H9 (cell line): Measurements from ENCODE around the gene ZNF267. TPM values are rescaled to one million over a fixed set of nuclear protein-coding genes. Genes with fewer than 3 reads are reported as not detected.

Experiments used
- DNase-seq: peaks from one replicate; pipeline ENCODE4 v3.0.0-alpha.2; 2017
- H2AFZ ChIP-seq: one replicate; pipeline ENCODE4 v1.6.1; 2013; ENCODE audit warnings: mild to moderate bottlenecking, low read length, control low read depth, moderate library complexity
- H2AK5ac ChIP-seq: 2 replicates; pipeline ENCODE4 v1.6.1; 2013; ENCODE audit warnings: low read length, control low read depth, mixed read lengths; ENCODE audit not compliant: insufficient read length
- H2BK120ac ChIP-seq: one replicate; pipeline ENCODE4 v1.6.1; 2013; ENCODE audit warnings: low read depth, mild to moderate bottlenecking, low read length, control low read depth, inconsistent platforms; ENCODE audit not compliant: poor library complexity, severe bottlenecking
- H2BK12ac ChIP-seq: 2 replicates; pipeline ENCODE4 v1.6.1; 2013; ENCODE audit warnings: low read length, control low read depth, mixed read lengths, low read depth; ENCODE audit not compliant: insufficient read length
- H2BK15ac ChIP-seq: 2 replicates; pipeline ENCODE4 v1.6.1; 2013; ENCODE audit warnings: low read depth, low read length, control low read depth
- H2BK20ac ChIP-seq: one replicate; pipeline ENCODE4 v1.6.1; 2013; ENCODE audit warnings: low read depth, mild to moderate bottlenecking, low read length, control low read depth, inconsistent platforms; ENCODE audit not compliant: poor library complexity, severe bottlenecking
- H2BK5ac ChIP-seq: 2 replicates; pipeline ENCODE4 v1.6.1; 2013; ENCODE audit warnings: low read length, control low read depth, mixed read lengths; ENCODE audit not compliant: insufficient read length
- H3K14ac ChIP-seq: 2 replicates; pipeline ENCODE4 v1.6.1; 2013; ENCODE audit warnings: low read length, control low read depth; ENCODE audit not compliant: insufficient read depth
- H3K18ac ChIP-seq: 2 replicates; pipeline ENCODE4 v1.6.1; 2013; ENCODE audit warnings: low read depth, mild to moderate bottlenecking, mixed read lengths, low read length, control low read depth; ENCODE audit not compliant: insufficient read length
- H3K23ac ChIP-seq: 2 replicates; pipeline ENCODE4 v1.6.1; 2013; ENCODE audit warnings: low read length, control low read depth, mixed read lengths, low read depth; ENCODE audit not compliant: insufficient read length
- H3K23me2 ChIP-seq: 2 replicates; pipeline ENCODE4 v1.6.1; 2013; ENCODE audit warnings: low read depth, mild to moderate bottlenecking, mixed read lengths, low read length, control low read depth; ENCODE audit not compliant: insufficient read length, poor library complexity, severe bottlenecking
- H3K27ac ChIP-seq: 2 replicates; pipeline ENCODE4 v1.5.1; 2013; ENCODE audit warnings: low read length, control low read depth, mixed read lengths, low read depth; ENCODE audit not compliant: insufficient read length
- H3K27me3 ChIP-seq: 2 replicates; pipeline ENCODE4 v1.6.1; 2013; ENCODE audit warnings: low read length, control low read depth, inconsistent platforms; ENCODE audit not compliant: insufficient read depth
- H3K4ac ChIP-seq: 2 replicates; pipeline ENCODE4 v1.6.1; 2013; ENCODE audit warnings: low read depth, mild to moderate bottlenecking, control low read depth, inconsistent platforms, low read length, moderate library complexity
- H3K4me1 ChIP-seq: 2 replicates; pipeline ENCODE4 v1.6.1; 2013; ENCODE audit warnings: low read length, control low read depth, inconsistent platforms; ENCODE audit not compliant: insufficient read depth
- H3K4me2 ChIP-seq: 2 replicates; pipeline ENCODE4 v1.6.1; 2013; ENCODE audit warnings: low read length, control low read depth, mixed read lengths; ENCODE audit not compliant: insufficient read length, insufficient read depth
- H3K56ac ChIP-seq: 2 replicates; pipeline ENCODE4 v1.6.1; 2013; ENCODE audit warnings: low read depth, mild to moderate bottlenecking, mixed read lengths, low read length, control low read depth; ENCODE audit not compliant: insufficient read length
- H3K79me1 ChIP-seq: 2 replicates; pipeline ENCODE4 v1.6.1; 2013; ENCODE audit warnings: low read depth, mild to moderate bottlenecking, moderate library complexity, low read length, control low read depth, inconsistent platforms; ENCODE audit not compliant: insufficient read depth, poor library complexity, severe bottlenecking
- H3K79me2 ChIP-seq: 2 replicates; pipeline ENCODE4 v1.6.1; 2013; ENCODE audit warnings: low read length, control low read depth, inconsistent platforms; ENCODE audit not compliant: insufficient read depth
- H3K9ac ChIP-seq: 2 replicates; pipeline ENCODE4 v1.6.1; 2013; ENCODE audit warnings: low read length, control low read depth, mixed read lengths; ENCODE audit not compliant: insufficient read length; ENCODE audit errors: extremely low read depth
- H3K9me3 ChIP-seq: one replicate; pipeline ENCODE4 v1.6.1; 2013; ENCODE audit warnings: low read depth, low read length, inconsistent platforms; ENCODE audit not compliant: control insufficient read depth
- H3T11ph ChIP-seq: one replicate; pipeline ENCODE4 v1.6.1; 2013; ENCODE audit warnings: mild to moderate bottlenecking, low read length, control low read depth, inconsistent platforms
- H4K20me1 ChIP-seq: one replicate; pipeline ENCODE4 v1.6.1; 2013; ENCODE audit not compliant: control insufficient read depth, insufficient read length, insufficient read depth
- H4K5ac ChIP-seq: 2 replicates; pipeline ENCODE4 v1.6.1; 2013; ENCODE audit warnings: low read depth, mild to moderate bottlenecking, mixed read lengths, low read length, control low read depth; ENCODE audit not compliant: insufficient read length
- H4K8ac ChIP-seq: replicated peaks from 2 replicates; pipeline ENCODE4 v1.6.1; 2013; ENCODE audit warnings: low read length, control low read depth, mixed read lengths, low read depth; ENCODE audit not compliant: insufficient read length
- H4K91ac ChIP-seq: 2 replicates; pipeline ENCODE4 v1.6.1; 2013; ENCODE audit warnings: low read depth, mild to moderate bottlenecking, moderate library complexity, mixed read lengths, low read length, control low read depth; ENCODE audit not compliant: insufficient read length
- H3K27ac Mint-ChIP-seq, 3 experiments: 2 replicates in 2 of 3; 3 replicates in 1 of 3; pipeline ENCODE4 v1.8.0; 2020 to 2021; ENCODE audit warnings: mixed read lengths in 3 of 3, mild to moderate bottlenecking in 1 of 3, moderate library complexity in 1 of 3
- H3K27me3 Mint-ChIP-seq: 2 replicates; pipeline ENCODE4 v1.8.0; 2021; ENCODE audit warnings: low read depth, mild to moderate bottlenecking, moderate library complexity, mixed read lengths
- H3K36me3 Mint-ChIP-seq, 3 experiments: 2 replicates in 2 of 3; 3 replicates in 1 of 3; pipeline ENCODE4 v1.8.0; 2020 to 2021; ENCODE audit warnings: low read depth in 3 of 3, mixed read lengths in 3 of 3; ENCODE audit not compliant: insufficient read depth in 1 of 3
- H3K4me1 Mint-ChIP-seq, 2 experiments: 2 replicates each; pipeline ENCODE4 v1.8.0; 2020; ENCODE audit warnings: mixed read lengths in 2 of 2
- H3K4me3 Mint-ChIP-seq, 2 experiments: 2 replicates in 1 of 2; 3 replicates in 1 of 2; pipeline ENCODE4 v1.8.0; 2020 to 2021; ENCODE audit warnings: mild to moderate bottlenecking in 2 of 2, mixed read lengths in 2 of 2, moderate library complexity in 1 of 2
- H3K9me3 Mint-ChIP-seq, 2 experiments: 2 replicates in 1 of 2; 3 replicates in 1 of 2; pipeline ENCODE4 v1.8.0; 2020; ENCODE audit warnings: mild to moderate bottlenecking in 2 of 2, mixed read lengths in 2 of 2, moderate library complexity in 1 of 2
- CTCF ChIP-seq: fragments of 200-600 bp; sonication (generic); conservative IDR thresholded peaks from 3 replicates; pipeline ENCODE4 v1.8.0; 2021; ENCODE audit warnings: antibody characterized with exemption, mild to moderate bottlenecking
- WGBS: extraction: QIAGEN DNeasy Blood & Tissue Kit; methylation state at CpG from one replicate; pipeline ENCODE4 v1.1.7; 2013; ENCODE audit warnings: missing lambda C conversion rate, low lambda C conversion rate, mixed read lengths; ENCODE audit not compliant: insufficient read length; ENCODE audit errors: extremely low coverage; 5-methylcytosine and 5-hydroxymethylcytosine counted together
- total RNA-seq: library from RNA; stranded (reverse); gene quantifications from 2 replicates; pipeline ENCODE4 v1.2.1, GENCODE V29; 2021

ZNF267 gene
- total RNA-seq, 1 experiment from 2014 or later: 36.1 TPM

- WGBS: no CpG with 5 or more reads among the region's 2 CpGs
- H3K4me3 Mint-ChIP-seq: no peak overlapping the region
Observed at GRCh38 chr16:31870809-31871208, 2.8 kb upstream of the ZNF267 start.

More at GRCh38 chr16:31870809-31871208, 2.8 kb upstream of the ZNF267 start:
- Histone ChIP-seq H2BK5ac (no peak overlapping the region), H4K8ac (no peak overlapping the region), H3K79me2 (peaks cover 11% of the 10 kb centered on the region; the same call in 1 of the 2 replicates), H3K4ac (no peak overlapping the region), H3K79me1 (no peaks in the 10 kb centered on the region), H3T11ph (no peak overlapping the region), H2AFZ (no peak overlapping the region), H3K4me2 (no peak overlapping the region), H3K23ac (no peak overlapping the region), H2BK15ac (no peak overlapping the region), H3K27ac (no peak overlapping the region), H2BK20ac (no peak overlapping the region), H3K23me2 (no peaks in the 10 kb centered on the region), H3K4me1 (peaks cover 7% of the 10 kb centered on the region; the same call in 1 of the 2 replicates), H4K20me1 (peaks cover 2% of the 10 kb centered on the region), H4K5ac (no peak overlapping the region), H3K9ac (no peak overlapping the region), H3K9me3 (no peaks in the 10 kb centered on the region), H4K91ac (no peak overlapping the region), H2BK120ac (no peak overlapping the region), H3K18ac (no peak overlapping the region), H2BK12ac (no peak overlapping the region), H2AK5ac (no peak overlapping the region), H3K56ac (no peak overlapping the region), H3K14ac (no peak overlapping the region), H3K27me3 (no peaks in the 10 kb centered on the region)
- H3K27ac Mint-ChIP-seq: no peak overlapping the region
- peaks cover 7 to 15% of the 10 kb centered on the region in 2 experiments; a peak in 4 of 5 replicates for H3K9me3 Mint-ChIP-seq
- peaks cover 12% of the 10 kb centered on the region for H3K27me3 Mint-ChIP-seq
- TF ChIP-seq CTCF: no peak
- H3K4me1 Mint-ChIP-seq: peaks cover 15 to 16% of the 10 kb centered on the region in 2 experiments
- no peak for DNase-seq
- H3K36me3 Mint-ChIP-seq: peaks cover 0 to 5% (median 3%) of the 10 kb centered on the region in 3 experiments; a peak in 2 of 7 replicates
